NB4 (cell line): ENCODE data around the gene BANP.
"Not testable (repeated sequence)": the region's sequence is repeated elsewhere in the genome, so short reads cannot be mapped to it uniquely, and the experiment has no call there.

Experiments used
- MYC ChIP-seq: IDR thresholded peaks from 2 replicates; pipeline ENCODE4 v1.6.1; 2011; ENCODE audit warnings: low read depth, low read length
- POLR2A ChIP-seq: IDR thresholded peaks from 2 replicates; pipeline ENCODE4 v1.6.1; 2011; ENCODE audit warnings: mild to moderate bottlenecking; ENCODE audit not compliant: insufficient read length; ENCODE audit errors: extremely low read depth
- TF ChIP-seq, protein P1 (sequence below): IDR thresholded peaks from one replicate; pipeline ENCODE4 v1.5.1; 2012; ENCODE audit warnings: low read depth, low read length

DNA sequence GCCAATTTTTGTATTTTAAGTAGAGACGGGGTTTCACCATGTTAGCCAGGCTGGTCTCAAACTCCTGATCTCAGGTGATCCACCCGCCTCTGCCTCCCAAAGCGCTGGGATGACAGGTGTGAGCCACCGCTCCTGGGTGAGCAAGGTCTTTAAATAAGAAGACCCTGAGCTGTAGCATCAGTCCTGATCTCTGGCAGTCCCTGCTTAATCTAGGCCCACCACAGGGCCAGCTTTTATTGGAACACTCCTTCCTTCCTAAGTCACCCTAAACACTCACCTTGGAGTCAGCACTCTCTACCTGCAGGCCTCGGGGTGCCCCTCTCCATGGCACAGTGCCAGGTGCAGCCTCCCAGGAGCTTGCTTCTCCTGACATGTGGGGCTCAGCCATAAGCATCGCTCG is 45.7 kb upstream of the BANP start:
- not testable (repeated sequence) for TF ChIP-seq POLR2A, MYC
- TF ChIP-seq, protein P1, sequence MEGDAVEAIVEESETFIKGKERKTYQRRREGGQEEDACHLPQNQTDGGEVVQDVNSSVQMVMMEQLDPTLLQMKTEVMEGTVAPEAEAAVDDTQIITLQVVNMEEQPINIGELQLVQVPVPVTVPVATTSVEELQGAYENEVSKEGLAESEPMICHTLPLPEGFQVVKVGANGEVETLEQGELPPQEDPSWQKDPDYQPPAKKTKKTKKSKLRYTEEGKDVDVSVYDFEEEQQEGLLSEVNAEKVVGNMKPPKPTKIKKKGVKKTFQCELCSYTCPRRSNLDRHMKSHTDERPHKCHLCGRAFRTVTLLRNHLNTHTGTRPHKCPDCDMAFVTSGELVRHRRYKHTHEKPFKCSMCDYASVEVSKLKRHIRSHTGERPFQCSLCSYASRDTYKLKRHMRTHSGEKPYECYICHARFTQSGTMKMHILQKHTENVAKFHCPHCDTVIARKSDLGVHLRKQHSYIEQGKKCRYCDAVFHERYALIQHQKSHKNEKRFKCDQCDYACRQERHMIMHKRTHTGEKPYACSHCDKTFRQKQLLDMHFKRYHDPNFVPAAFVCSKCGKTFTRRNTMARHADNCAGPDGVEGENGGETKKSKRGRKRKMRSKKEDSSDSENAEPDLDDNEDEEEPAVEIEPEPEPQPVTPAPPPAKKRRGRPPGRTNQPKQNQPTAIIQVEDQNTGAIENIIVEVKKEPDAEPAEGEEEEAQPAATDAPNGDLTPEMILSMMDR = not testable (repeated sequence)
